T-helper 1 cell (primary cell): ENCODE results near the gene FPR3.
"Not testable (repeated sequence)": the region's sequence is repeated elsewhere in the genome, so short reads cannot be mapped to it uniquely, and the experiment has no call there.

Experiments used
- DNase-seq, 5 donors: peaks; one replicate each; pipeline ENCODE4 v3.0.0-alpha.2; 2012 to 2020
- total RNA-seq, 4 donors: gene quantifications; one replicate each; lab custom pipeline; 2026; lab: John Stamatoyannopoulos, UW

FPR3 gene, protein sequence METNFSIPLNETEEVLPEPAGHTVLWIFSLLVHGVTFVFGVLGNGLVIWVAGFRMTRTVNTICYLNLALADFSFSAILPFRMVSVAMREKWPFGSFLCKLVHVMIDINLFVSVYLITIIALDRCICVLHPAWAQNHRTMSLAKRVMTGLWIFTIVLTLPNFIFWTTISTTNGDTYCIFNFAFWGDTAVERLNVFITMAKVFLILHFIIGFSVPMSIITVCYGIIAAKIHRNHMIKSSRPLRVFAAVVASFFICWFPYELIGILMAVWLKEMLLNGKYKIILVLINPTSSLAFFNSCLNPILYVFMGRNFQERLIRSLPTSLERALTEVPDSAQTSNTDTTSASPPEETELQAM
- total RNA-seq: 0 to 0.54 (median 0) reads per million in 4 donors

- DNase-seq: no peak
Measured at GRCh38 chr19:51794885-51795490, at the start of gene FPR3. FPR3 (plus strand) TSS chr19:51795157; CDS start chr19:51823749, 28,592 bp downstream.

DNA sequence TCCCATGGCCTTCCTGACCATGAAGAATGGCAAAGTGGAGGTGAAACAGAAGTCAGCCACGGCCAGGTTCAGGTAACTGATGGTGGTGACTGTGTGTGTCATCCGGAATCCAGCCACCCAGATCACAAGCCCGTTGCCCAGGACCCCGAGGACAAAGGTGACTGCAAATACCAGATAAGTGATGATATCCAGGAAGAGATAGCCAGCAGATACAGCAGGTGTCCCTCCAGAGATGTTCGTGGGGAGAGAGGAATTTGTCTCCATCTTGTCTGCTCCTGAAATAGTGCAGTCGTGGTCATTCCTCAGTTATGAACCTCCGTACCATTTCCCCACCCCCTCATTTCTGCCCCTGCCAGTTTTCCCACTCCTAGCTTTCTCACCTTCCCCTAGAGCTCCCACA, 48.2 kb upstream of the FPR3 start:
- DNase-seq: no peak

DNA sequence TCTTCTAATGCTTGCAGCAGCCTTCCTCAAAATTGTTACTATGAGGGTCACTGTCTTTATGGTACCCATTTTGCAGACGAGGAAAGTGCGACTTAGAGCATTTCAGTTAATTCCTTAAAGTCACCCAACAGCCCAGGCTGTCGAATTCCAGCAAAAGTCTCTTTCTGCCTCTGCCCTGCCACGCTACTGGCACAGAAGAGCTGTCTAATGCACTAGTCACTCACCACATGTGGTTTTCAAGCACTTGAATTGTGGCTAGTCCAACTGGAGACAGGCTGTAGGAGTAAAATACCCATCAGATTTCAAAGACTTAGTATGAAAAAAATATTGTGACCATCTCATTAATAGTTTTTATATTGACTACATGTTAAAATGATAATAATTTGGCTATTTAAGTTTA, 45.0 kb upstream of the FPR3 start:
- DNase-seq: no peak

GRCh38 chr19:51750400-51751094, 44.4 kb upstream of the FPR3 start:
- no peak for DNase-seq

- no peak for DNase-seq
Measured at GRCh38 chr19:51751655-51752054, 43.3 kb upstream of the FPR3 start, which contains the start of gene FPR1. FPR1 (minus strand) TSS chr19:51751878; CDS start chr19:51746994, 4,884 bp downstream.

GRCh38 chr19:51754109-51754508, 40.8 kb upstream of the FPR3 start:
- no peak for DNase-seq

GRCh38 chr19:51754770-51755169, 40.2 kb upstream of the FPR3 start:
- DNase-seq: no peak

GRCh38 chr19:51755571-51755970, 39.4 kb upstream of the FPR3 start:
- DNase-seq: no peak

- DNase-seq: no peak
Measured at GRCh38 chr19:51760697-51761356, 34.1 kb upstream of the FPR3 start, which contains the start of gene FPR2. FPR2 (plus strand) TSS chr19:51761180; CDS start chr19:51768659, 7,479 bp downstream.

DNA sequence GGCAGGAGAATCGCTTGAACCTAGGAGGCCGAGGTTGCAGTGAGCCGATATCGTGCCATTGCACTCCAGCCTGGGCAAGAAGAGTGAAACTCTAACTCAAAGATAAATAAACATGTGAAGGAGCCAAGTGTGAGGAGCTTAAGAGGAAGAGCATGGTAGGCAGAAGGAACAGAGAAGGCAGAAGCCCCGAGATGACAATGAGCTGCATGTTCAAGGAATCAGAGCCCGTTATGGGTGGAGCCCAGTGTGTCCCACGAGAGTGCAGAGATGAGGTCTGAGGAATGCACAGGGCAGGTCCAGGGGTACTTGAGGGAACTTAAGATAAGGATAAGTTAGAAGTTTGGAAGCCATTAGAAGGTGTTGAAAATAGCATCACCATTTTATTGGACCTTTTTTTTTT, 33.3 kb upstream of the FPR3 start:
- DNase-seq: no peak

DNA sequence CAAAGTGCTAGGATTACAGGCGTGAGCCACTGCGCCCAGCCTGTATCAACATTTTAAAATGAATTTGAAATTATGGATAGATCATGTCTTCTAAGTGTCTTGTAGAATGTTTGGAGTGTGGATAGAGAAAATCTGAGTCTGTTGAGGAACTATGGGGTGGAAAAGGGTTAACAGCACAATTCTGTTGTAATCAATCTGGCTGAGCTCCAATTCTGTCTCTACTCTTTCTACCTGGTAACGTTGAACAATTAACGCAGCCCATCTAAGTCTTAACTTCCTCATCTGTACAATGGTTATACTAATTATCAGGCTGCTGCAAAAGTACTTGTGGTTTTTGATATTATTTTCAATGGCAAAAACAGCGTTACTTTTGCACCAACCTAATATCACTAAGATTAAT, 29.9 kb upstream of the FPR3 start:
- DNase-seq: no peak

- DNase-seq: no peak
Measured at GRCh38 chr19:51766461-51766860, 28.5 kb upstream of the FPR3 start.

DNA sequence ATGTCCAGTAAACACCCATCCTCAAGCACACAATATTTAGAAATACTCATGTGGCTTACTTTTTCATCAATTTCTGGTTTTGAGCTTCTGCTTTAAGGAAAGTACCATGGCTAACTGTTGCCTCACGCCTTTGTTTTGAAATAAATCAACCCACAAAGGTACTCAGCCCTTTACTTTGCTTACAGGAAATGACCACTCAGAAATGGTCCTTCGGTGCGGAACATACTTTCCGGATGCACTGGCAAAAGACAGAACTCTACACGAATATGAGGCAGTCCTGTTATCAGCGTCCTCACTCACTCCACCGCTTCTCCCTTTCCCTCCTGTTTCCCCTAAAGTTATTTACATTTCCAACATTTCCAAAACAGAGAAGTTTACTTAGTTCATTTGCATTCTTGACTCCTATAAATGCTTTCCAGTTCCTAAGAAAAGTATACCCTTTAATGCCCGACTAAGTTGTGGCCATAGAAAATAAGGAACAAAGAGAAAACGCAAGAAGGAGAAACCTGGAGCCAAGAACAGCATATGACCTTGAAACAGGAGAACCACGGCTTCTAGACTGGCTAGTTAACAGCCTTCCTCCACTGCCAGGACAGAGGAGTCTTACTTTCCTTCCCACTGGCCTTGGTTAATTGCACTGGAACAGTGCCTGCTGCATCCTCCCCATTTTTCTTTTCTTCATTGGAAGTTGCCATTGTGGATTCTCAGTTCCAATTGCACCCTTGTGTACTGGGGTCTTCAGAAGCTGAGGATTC, 23.4 kb upstream of the FPR3 start:
- DNase-seq: no peak

DNA sequence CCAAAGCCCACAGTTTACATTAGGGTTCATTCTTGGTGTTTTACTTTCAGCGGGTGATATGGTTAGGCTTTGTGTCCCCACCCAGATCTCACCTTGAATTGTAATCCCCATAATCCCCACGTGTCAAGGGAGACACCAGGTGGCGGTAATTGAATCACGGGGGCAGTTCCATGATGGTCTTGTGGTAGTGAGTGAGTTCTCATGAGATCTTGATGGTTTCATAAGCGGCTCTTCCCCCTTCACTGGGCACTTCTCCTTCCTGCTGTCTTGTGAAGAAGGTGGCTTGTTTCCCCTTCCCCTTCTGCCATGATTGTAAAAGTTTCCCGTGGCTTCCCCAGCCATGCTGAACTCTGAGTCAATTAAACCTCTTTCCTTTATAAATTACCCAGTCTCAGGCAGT, 22.0 kb upstream of the FPR3 start:
- DNase-seq: no peak

GRCh38 chr19:51776561-51776960, 18.4 kb upstream of the FPR3 start:
- DNase-seq: not testable (repeated sequence)

DNA sequence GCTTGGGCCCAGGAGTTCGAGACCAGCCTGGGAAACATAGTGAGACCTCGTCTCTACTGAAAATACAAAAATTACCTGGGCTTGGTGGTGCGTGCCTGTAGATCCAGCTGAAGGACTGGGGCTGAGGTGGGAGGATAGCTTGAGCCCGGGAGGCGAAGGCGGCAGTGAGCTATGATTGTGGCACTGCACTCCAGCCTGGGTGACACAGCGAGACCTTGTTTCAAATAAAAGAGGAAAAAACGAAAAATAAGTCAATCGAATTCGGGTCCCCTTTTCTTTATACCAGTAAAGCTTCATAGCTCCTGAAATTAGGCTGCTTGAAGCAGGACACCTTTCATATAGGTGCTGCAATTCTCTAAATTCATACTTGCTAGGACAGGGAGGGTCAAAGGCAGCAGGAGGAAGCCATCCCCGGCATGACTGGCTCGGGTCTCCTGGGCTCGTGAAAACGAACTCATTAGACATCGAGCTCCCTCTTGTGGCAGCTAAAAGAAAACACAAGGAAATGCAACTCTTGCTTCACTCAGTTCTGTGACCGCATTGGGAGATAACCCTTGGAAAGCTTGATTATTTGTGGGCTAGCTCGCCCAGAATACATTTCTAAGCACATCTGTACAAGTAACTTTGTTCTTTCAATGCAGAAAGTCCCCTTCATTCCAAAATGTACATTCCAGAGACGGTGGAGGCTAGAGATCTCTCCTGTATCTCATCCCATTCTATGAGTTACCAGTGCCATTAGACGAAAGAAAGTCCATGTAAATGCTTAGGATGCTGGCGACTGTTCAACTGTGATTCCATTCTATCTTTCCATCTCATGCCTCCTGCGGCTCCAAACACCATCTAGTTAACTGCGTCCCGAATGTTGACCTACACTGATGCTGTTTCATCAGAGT, 17.1 kb upstream of the FPR3 start:
- DNase-seq: peak in 2 of 5 donors; percentile 16 to 48

DNA sequence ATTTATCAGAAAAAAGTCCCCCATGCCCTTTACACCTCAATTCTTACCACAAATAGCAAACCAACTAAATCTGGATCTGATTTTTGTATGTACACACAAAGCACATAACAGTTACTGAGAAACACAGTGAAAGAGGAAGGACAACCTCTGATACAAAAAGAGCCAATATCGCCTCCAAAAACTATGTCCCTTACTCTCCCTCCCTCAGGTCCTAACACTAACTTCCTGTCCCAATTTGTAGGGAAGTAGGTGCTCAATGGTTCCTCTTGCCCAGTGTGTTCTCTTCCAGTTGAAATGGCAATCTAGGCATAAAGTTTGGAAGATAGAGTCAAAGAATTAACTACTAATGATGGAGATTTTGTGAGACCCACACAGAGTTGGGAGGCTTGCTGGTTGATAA, 15.8 kb upstream of the FPR3 start:
- no peak for DNase-seq

- DNase-seq: no peak
Measured at GRCh38 chr19:51779703-51780102, 15.3 kb upstream of the FPR3 start.

DNA sequence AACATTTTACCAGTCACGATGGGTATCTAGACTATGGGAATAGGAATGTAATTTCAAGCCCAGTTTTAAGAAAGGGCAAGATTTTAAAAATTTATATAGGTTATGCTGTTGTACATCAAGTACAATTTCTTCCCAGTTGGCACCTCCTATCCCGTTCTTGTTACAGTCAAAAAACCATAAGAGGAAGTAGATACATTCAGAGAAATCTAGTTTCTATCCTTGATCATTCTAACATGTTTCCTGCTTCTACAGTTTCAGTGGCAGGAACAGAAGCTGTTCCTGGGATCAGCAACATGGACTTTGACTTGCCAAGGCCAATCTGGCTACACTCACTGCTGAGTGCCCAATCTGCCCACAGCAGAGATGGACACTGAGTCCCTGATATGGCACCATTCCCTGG, 14.7 kb upstream of the FPR3 start:
- DNase-seq: no peak

DNA sequence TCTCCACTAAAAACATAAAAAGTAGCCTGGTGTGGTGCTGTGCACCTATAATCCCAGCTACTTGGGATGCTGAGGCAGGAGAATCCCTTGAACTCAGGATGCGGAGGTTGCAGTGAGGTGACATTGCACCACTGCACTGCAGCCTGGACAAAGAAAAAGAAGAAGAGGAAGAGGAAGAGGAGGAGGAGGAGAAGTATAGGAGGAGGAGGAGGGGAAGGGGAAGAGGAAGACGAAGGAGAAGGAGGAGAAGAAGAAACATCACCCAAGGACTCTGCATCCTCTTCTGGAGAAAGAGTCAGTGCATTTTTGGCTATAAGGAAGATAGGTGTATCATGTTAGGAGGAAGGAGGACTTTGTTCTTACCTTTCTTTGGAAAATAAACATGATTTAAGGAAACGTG, 13.0 kb upstream of the FPR3 start:
- DNase-seq: no peak

DNA sequence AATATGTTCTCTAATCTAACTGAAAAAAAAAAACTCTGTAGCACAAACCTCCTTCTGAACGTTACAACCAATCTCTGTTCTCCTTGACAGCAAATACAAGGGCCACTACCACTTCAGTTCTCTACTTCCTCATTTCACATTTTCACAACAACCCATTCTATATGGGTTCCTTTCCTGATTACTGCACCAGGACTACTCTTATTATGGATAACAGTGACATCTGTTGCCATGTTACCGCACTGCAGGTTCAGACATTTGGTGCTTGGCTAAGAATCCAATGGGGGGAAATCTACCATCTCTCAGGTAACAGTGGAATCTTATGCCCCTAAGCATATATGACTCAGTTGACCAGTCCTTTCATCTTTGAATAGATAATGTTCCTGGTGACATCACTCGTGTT, 11.6 kb upstream of the FPR3 start:
- no peak for DNase-seq
